GM12873 (cell line): ENCODE measurements around the gene VPS37B.

Experiments used
- TF ChIP-seq, protein P1 (sequence below): IDR thresholded peaks from 2 replicates; pipeline ENCODE4 v1.5.1; 2012; ENCODE audit warnings: low read depth, mild to moderate bottlenecking, moderate library complexity, low read length, control low read depth; ENCODE audit not compliant: insufficient read depth; ENCODE audit errors: missing control alignments

The VPS37B gene

DNA sequence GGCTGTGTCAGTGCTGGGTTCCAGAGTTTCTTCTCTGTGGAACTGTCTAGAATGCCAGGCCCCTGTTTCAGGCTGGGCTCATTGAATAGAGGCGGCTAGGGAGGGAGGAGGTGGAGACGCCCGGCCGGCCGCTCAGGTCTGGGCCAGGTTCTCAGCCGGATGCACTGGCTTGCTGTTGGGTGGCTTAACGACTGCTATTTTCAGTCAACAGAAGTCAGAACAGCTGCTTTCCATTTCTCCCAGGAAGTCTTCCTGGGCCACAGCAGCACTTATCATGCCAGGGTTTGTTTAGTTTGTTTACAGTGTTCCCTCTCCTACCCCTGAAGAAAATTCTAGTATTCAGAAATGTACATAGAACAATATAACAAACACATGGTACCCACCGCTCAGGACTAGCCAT is 26.0 kb upstream of the VPS37B start:
- TF ChIP-seq, protein P1, sequence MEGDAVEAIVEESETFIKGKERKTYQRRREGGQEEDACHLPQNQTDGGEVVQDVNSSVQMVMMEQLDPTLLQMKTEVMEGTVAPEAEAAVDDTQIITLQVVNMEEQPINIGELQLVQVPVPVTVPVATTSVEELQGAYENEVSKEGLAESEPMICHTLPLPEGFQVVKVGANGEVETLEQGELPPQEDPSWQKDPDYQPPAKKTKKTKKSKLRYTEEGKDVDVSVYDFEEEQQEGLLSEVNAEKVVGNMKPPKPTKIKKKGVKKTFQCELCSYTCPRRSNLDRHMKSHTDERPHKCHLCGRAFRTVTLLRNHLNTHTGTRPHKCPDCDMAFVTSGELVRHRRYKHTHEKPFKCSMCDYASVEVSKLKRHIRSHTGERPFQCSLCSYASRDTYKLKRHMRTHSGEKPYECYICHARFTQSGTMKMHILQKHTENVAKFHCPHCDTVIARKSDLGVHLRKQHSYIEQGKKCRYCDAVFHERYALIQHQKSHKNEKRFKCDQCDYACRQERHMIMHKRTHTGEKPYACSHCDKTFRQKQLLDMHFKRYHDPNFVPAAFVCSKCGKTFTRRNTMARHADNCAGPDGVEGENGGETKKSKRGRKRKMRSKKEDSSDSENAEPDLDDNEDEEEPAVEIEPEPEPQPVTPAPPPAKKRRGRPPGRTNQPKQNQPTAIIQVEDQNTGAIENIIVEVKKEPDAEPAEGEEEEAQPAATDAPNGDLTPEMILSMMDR = no peak

- TF ChIP-seq, protein P1 = no peak
Measured at GRCh38 chr12:122920687-122921086, 24.8 kb upstream of the VPS37B start.

DNA sequence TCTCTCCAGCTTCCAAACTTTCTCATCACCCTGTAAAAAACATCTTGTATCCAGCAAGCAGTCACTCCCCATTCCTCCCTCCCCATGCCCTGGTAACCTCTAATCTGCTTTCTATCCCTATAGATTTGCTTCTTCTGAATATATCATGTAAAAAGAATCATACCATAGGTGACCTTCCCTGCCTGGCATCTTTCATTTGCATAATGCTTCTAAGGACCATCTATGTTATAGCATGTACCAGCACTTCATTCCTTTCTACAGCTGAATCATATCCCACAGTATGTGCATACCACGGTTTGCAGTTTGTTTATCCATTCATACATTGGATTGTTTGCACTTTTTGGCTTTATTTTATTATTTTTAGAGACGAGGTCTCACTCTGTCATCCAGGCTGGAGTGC is 22.9 kb upstream of the VPS37B start:
- TF ChIP-seq, protein P1 = no peak

DNA sequence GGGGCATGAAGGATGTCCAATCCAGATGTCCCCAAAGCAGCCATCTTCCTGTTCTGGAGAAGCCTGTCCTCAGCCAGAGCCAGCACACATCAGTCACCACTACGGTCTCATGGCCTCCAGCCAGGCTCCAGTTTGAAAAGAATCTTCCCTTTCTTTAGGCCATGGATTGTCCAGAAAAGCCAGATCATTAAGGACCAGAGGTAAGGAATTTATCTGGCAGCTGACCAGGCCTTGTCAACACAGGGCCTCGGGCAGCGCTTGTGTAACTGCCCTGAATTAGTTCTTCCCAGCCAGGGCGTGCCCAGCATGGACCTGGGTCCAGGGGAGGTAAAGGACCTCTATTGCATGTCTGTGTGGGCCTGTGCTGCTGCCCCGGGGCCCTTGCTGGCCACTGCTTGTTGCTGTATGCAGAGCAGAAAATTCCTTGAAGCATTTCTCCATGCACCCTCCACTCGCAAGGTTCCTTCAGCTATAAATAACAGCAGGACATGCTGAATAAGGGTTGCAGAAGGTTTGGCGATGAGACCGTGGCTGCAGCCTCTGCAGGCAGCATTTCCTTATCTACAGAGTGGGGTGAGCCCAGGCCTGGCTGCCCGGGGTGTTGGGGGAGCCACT is 21.7 kb upstream of the VPS37B start:
- TF ChIP-seq, protein P1 = no peak

GRCh38 chr12:122909442-122910288 is 13.7 kb upstream of the VPS37B start:
- TF ChIP-seq, protein P1 = no peak

GRCh38 chr12:122908915-122909314 is 13.0 kb upstream of the VPS37B start:
- TF ChIP-seq, protein P1 = no peak

DNA sequence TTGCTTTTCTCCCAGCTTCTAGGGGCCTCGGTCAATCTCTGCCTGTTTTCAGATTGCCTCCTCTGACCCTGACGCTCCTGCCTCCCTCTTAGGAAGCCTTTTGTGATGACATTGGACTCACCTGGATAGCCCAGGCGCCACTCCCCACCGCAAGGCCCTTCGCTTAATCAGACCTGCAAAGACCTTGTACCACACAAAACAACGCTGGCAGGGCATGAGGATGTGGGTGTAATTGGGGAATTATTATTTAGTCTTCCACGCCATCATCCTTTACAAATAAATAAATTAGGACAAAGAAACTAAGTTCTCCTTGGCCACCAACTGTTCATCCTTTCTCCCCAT is 7.7 kb upstream of the VPS37B start:
- TF ChIP-seq, protein P1 = no peak
